ENCODE results near the gene ERC2. TPM values are rescaled to one million over a fixed set of nuclear protein-coding genes. Genes with fewer than 3 reads are reported as not detected.

The ERC2 gene
- polyA plus RNA-seq, 1 experiment: 0.07 TPM

DNA sequence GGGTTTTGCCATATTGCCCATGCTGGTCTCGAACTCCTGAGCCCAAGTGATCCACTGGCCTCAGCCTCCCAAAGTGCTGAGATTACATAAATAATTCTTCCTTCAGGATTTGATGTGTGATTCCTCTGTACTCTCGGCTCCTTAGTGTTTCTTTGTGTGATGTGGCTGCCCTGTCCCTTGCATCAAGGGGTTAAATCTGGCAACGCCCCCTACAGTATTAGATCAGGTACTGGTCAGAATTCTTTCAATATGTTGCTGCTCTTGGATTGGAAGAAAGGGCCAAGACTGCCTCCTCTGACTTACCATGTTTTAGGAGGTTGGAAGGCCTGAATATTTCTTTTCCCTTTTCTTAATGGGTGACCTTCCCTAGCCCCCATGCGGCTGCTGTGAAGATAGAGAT is 590.6 kb downstream of the ERC2 start:
- H3K27me3 ChIP-seq (ENCODE audit: control insufficient read depth, insufficient read depth, low read length): no peaks in the 10 kb centered on the region
- H3K9me3 ChIP-seq (ENCODE audit: control insufficient read depth, insufficient read depth, low read length): no peaks in the 10 kb centered on the region
- CTCF ChIA-PET: no interaction called here
- no peak overlapping the region for H3K4me3 ChIP-seq (ENCODE audit: low read depth, low read length)
- no peak overlapping the region for H3K27ac ChIP-seq (ENCODE audit: low read depth, low read length)
- POLR2A ChIA-PET: no interaction called here
- DNase-seq (ENCODE audit: low read depth, low spot score): no peak
- TF ChIP-seq, protein P1, sequence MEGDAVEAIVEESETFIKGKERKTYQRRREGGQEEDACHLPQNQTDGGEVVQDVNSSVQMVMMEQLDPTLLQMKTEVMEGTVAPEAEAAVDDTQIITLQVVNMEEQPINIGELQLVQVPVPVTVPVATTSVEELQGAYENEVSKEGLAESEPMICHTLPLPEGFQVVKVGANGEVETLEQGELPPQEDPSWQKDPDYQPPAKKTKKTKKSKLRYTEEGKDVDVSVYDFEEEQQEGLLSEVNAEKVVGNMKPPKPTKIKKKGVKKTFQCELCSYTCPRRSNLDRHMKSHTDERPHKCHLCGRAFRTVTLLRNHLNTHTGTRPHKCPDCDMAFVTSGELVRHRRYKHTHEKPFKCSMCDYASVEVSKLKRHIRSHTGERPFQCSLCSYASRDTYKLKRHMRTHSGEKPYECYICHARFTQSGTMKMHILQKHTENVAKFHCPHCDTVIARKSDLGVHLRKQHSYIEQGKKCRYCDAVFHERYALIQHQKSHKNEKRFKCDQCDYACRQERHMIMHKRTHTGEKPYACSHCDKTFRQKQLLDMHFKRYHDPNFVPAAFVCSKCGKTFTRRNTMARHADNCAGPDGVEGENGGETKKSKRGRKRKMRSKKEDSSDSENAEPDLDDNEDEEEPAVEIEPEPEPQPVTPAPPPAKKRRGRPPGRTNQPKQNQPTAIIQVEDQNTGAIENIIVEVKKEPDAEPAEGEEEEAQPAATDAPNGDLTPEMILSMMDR (IDR thresholded peaks at IDR 0.05; ENCODE audit: low read depth, low read length): 0 out of 2 replicates have a peak, but pooled peaks have one; percentile 6

- ChIA-PET POLR2A (no interaction called here), CTCF (no interaction called here)
- Histone ChIP-seq H3K4me3 (ENCODE audit: low read depth, low read length) (no peak overlapping the region), H3K9me3 (ENCODE audit: control insufficient read depth, insufficient read depth, low read length) (no peaks in the 10 kb centered on the region), H3K27ac (ENCODE audit: low read depth, low read length) (no peak overlapping the region), H3K27me3 (ENCODE audit: control insufficient read depth, insufficient read depth, low read length) (no peaks in the 10 kb centered on the region)
- no peak for DNase-seq (ENCODE audit: low read depth, low spot score)
- TF ChIP-seq, protein P1 (IDR thresholded peaks at IDR 0.05; ENCODE audit: low read depth, low read length): no peak
Measured at GRCh38 chr3:55876560-55876959, 591.7 kb downstream of the ERC2 start.

- H3K4me3 ChIP-seq (ENCODE audit: low read depth, low read length): no peak overlapping the region
- ChIA-PET POLR2A (no interaction called here), CTCF (interaction anchor here (0.7 kb wide), 1 partner anchor 22 kb away, joined by 3 read pairs; no protein-coding TSS in a partner anchor)
- no peaks in the 10 kb centered on the region for H3K9me3 ChIP-seq (ENCODE audit: control insufficient read depth, insufficient read depth, low read length)
- TF ChIP-seq, protein P1 (IDR thresholded peaks at IDR 0.05; ENCODE audit: low read depth, low read length): no peak
- H3K27me3 ChIP-seq (ENCODE audit: control insufficient read depth, insufficient read depth, low read length): peaks cover 6% of the 10 kb centered on the region
- no peak for DNase-seq (ENCODE audit: low read depth, low spot score)
- no peak overlapping the region for H3K27ac ChIP-seq (ENCODE audit: low read depth, low read length)
Measured at GRCh38 chr3:55875113-55875512, 593.2 kb downstream of the ERC2 start.

- ChIA-PET POLR2A (interaction anchor here (0.6 kb wide), 1 partner anchor 133 kb away, joined by 3 read pairs; no protein-coding TSS in a partner anchor), CTCF (no interaction called here)
- no peaks in the 10 kb centered on the region for H3K9me3 ChIP-seq (ENCODE audit: control insufficient read depth, insufficient read depth, low read length)
- TF ChIP-seq, protein P1 (IDR thresholded peaks at IDR 0.05; ENCODE audit: low read depth, low read length): no peak
- H3K27me3 ChIP-seq (ENCODE audit: control insufficient read depth, insufficient read depth, low read length): peaks cover 6% of the 10 kb centered on the region
- no peak overlapping the region for H3K4me3 ChIP-seq (ENCODE audit: low read depth, low read length)
- H3K27ac ChIP-seq (ENCODE audit: low read depth, low read length): peak overlapping the region; percentile 31
- peak; percentile 37 for DNase-seq (ENCODE audit: low read depth, low spot score)
Measured at GRCh38 chr3:55873523-55874254, 594.6 kb downstream of the ERC2 start.

- Histone ChIP-seq H3K27ac (ENCODE audit: low read depth, low read length) (no peak overlapping the region), H3K27me3 (ENCODE audit: control insufficient read depth, insufficient read depth, low read length) (peaks cover 6% of the 10 kb centered on the region), H3K4me3 (ENCODE audit: low read depth, low read length) (no peak overlapping the region), H3K9me3 (ENCODE audit: control insufficient read depth, insufficient read depth, low read length) (no peaks in the 10 kb centered on the region)
- DNase-seq (ENCODE audit: low read depth, low spot score): no peak
- POLR2A ChIA-PET: no interaction called here
- CTCF ChIA-PET: no interaction called here
- TF ChIP-seq, protein P1 (IDR thresholded peaks at IDR 0.05; ENCODE audit: low read depth, low read length): no peak
Measured at GRCh38 chr3:55870594-55870993, 597.7 kb downstream of the ERC2 start.
